LNCaP clone FGC (cell line): ENCODE data around the gene GABRR2.

Source experiments
- DNase-seq: peaks from one replicate; pipeline ENCODE4 v3.0.0-alpha.2; 2011; ENCODE audit warnings: low read depth
- H3K4me3 ChIP-seq: 2 replicates; pipeline ENCODE4 v1.5.1; 2011; ENCODE audit warnings: mild to moderate bottlenecking, low read depth, low read length, control low read depth
- TF ChIP-seq, protein P1 (sequence below): IDR thresholded peaks from 2 replicates; pipeline ENCODE4 v1.5.1; 2012; ENCODE audit warnings: mild to moderate bottlenecking; ENCODE audit not compliant: control insufficient read depth, insufficient read depth; ENCODE audit errors: extremely low read depth

GABRR2 gene

DNA sequence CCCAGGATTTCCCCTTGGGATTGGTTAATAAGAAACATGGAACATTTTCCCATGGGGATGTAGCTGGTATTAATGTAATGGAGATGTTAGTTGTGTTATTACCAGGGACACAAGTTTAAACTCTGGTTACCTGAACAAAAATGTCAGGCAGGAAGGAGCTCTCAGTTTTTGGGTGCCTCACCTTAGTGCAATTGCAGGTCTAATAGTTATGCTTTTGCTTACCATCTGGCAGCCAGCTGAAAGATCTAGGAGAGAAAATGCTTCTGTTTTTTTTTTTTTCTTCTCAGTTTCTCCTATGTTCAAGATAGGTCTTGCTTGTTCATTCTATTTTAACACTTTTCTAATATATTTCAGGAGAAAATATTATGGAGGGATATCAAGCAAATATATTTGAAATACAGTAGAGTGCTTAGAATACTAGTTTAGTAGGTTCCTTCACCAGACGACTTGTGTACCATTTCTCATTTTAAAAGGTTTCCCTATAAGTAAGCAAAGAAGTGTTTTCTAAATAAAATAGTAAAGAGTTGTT, 41.6 kb upstream of the GABRR2 start:
- no peak overlapping the region for H3K4me3 ChIP-seq
- DNase-seq: no peak
- TF ChIP-seq, protein P1, sequence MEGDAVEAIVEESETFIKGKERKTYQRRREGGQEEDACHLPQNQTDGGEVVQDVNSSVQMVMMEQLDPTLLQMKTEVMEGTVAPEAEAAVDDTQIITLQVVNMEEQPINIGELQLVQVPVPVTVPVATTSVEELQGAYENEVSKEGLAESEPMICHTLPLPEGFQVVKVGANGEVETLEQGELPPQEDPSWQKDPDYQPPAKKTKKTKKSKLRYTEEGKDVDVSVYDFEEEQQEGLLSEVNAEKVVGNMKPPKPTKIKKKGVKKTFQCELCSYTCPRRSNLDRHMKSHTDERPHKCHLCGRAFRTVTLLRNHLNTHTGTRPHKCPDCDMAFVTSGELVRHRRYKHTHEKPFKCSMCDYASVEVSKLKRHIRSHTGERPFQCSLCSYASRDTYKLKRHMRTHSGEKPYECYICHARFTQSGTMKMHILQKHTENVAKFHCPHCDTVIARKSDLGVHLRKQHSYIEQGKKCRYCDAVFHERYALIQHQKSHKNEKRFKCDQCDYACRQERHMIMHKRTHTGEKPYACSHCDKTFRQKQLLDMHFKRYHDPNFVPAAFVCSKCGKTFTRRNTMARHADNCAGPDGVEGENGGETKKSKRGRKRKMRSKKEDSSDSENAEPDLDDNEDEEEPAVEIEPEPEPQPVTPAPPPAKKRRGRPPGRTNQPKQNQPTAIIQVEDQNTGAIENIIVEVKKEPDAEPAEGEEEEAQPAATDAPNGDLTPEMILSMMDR: no peak

DNA sequence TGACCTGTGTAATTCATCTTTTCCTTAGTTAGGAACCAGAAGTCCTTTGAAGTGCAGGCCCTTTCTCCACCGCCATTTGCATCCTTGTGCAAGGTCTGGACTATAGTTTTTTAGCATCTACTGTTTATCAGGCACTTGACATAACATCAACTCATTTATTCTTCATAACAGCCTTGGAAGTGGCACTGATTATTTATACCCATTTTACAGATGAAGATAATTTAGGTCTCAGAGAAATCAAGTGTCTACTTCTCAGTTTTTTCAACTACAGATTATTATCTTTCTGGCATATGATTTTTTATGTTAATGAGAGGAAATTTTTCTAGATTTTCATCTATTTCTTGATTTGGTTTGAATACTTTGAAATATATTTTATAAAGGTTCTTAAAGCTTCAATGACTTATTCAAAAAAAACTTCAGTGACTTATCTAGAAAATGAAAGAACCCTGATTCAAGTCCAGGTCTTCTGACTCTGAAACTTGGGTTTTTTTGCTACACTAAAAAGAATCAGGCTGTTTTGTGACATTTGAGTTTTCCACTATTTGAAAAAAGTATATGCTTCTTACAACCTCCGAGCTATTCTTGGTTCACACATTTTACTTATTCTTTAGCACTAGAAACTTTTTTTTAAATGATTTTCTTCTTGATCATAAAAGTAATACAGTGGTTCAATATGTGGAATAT, 40.6 kb upstream of the GABRR2 start:
- TF ChIP-seq, protein P1: no peak
- no peak for DNase-seq
- no peak overlapping the region for H3K4me3 ChIP-seq

DNA sequence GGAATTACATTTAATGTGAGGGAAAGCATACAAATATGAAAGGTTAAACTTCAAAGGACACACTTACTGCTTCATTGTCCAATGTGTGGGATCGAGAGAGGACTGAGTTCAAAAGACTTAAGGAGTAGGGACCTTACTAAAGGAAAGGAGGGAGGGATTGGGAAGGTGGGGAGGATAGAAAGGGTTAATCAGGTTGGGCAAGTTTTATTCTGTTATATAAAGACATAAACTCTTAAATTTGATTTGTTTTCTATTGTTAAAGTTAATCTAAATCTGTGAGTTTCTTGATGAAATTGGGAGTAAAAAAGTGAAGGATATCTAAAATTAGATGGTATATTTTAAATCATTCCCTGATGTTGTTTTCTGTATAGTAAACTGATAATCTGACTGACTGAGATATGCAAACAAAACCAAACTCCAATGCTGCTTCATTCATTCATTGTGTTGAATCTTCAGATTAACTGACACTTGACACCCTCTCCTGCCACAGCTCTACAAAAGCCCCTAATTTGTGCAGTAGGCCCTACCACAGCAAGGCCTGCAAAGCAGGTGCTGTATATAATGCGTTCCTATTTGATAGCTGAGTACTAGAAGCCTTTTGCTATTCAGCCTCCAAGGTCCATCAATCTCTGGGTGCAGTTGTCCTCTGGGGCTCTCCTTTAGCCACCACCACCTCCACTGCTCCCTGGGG, 38.7 kb upstream of the GABRR2 start:
- TF ChIP-seq, protein P1: no peak
- H3K4me3 ChIP-seq: no peak overlapping the region
- no peak for DNase-seq

DNA sequence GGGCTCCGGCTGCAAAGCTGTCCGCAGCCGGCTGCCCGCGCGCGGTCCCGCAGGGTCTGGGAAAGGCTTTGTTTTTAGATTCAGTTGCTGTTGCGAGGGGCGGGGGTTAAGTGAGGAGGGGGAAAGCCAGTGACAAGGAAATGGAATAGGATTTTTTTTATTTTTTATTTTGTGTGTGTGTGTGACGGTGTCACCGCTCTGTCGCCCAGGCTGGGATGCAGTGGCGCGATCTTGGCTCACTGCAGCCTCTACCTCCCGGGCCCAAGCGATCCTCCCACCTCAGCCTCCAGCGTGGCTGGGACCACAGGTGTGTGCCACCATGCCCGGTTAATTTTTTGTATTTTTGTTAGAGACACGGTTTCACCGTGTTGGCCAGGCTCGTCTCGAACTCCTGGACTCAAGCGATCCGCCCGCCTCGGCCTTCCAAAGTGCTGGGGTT, 38.0 kb upstream of the GABRR2 start:
- DNase-seq: no peak
- TF ChIP-seq, protein P1: no peak
- H3K4me3 ChIP-seq: peak overlapping the region; percentile 67

DNA sequence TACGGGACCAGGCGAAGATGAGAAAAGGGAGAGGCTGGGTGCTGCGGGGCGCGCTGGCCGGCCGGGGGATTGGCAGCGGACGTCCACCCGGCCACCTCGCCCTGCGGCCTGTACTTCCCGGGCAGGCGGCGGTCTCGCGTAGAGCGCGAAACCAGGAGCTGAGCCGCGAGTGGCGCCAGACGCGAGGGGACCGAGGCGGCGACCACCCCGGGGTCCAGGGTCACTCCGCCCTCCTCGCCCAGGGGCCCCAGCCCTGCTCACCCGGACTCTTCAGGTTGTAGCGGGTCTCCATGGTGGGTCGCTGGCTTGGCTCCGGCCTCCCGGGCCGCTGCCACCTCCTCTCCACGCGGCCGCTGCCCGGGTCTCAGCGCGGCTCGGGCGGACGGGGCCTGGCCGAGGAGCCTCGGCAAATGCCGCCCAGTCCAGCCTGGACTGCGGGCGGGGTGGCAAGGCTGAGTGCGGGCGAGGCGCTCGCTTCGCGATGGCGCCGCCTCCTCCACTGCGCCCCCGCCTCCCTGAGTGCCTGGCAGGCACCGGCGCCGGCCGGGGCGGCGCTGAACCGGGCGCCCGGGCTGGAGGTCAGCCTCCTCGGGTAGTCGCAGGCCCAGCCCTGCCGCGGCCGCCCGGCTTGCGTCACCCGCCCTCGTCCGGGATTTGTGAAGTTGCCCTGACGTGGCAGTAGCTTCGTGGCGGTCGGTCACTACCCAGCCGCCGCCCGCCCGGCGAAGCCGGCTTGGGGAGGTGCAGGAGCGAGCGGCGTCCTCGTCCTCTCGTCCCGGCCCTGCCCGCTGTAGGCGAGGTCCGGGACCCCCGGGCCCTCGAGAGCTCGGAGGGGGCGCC, 37.4 kb upstream of the GABRR2 start, which contains the start of gene UBE2J1:
Gene UBE2J1 (minus strand): TSS at position 445 of the 840 bp plus-strand sequence. CDS start 153 bp downstream, at position 292.
- TF ChIP-seq, protein P1: no peak
- peak; percentile 56 for DNase-seq
- H3K4me3 ChIP-seq: peak within 1 kb of the TSS; percentile 67

DNA sequence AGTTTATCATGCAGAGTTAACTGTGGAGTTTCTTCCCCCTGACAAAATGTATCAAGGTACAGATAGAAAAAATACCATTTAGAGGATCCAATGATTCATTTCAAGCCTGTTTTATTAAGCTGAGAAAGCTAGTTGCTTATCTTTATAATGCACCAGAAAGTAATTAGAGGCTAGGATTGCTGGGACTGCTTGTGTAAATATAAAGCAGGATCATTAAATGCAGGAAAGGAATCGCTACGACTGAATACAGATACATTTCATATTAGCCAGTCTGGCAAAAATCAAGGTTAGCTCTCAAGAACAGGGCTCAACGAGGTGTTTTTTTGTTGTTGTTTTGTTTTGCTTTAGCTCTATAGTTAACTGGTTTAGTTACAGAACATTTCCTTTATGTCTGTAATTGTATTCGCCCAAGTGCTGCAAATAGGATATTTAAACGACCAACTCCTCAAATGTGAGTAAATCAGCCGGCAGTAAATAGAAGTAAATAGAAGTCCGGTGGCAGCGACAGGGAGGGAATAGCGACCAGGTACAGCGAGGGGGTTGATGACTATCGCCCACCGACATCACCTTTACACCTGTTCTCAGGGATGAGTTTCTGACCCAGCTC, 36.7 kb upstream of the GABRR2 start:
- TF ChIP-seq, protein P1: no peak
- peak overlapping the region; percentile 67 for H3K4me3 ChIP-seq
- no peak for DNase-seq
